ENCODE measurements around the gene SLC5A12.

Gene SLC5A12

GRCh38 chr11:26706181-26706580, 15.7 kb downstream of the SLC5A12 start:
- no peak overlapping the region for H3K4me3 ChIP-seq (ENCODE audit: low read length)
- TF ChIP-seq, protein P1, sequence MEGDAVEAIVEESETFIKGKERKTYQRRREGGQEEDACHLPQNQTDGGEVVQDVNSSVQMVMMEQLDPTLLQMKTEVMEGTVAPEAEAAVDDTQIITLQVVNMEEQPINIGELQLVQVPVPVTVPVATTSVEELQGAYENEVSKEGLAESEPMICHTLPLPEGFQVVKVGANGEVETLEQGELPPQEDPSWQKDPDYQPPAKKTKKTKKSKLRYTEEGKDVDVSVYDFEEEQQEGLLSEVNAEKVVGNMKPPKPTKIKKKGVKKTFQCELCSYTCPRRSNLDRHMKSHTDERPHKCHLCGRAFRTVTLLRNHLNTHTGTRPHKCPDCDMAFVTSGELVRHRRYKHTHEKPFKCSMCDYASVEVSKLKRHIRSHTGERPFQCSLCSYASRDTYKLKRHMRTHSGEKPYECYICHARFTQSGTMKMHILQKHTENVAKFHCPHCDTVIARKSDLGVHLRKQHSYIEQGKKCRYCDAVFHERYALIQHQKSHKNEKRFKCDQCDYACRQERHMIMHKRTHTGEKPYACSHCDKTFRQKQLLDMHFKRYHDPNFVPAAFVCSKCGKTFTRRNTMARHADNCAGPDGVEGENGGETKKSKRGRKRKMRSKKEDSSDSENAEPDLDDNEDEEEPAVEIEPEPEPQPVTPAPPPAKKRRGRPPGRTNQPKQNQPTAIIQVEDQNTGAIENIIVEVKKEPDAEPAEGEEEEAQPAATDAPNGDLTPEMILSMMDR (conservative IDR thresholded peaks at IDR 0.05; ENCODE audit: low read depth, low read length): no peak
- no peak for DNase-seq (ENCODE audit: low read depth)

DNA sequence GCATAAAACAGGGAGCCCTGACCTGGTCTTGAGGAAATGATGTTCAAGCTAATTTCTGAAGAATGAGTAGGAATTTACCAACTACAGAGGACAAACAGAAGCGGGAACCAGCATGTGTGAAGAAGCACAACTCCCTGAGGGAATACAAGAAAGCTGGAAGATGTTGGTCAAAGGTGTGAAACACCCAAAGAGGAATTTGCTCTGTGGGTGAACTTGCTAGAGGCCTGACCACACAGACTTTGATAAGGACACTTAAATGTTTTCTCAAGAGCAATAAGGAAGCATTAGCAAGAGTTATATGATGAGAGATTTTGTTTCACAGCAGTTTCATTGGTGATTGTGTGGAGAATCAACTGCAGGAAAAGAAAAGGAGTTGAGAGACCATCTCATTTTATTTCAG, 17.6 kb downstream of the SLC5A12 start:
- TF ChIP-seq, protein P1 (conservative IDR thresholded peaks at IDR 0.05; ENCODE audit: low read depth, low read length): no peak
- H3K4me3 ChIP-seq (ENCODE audit: low read length): no peak overlapping the region
- no peak for DNase-seq (ENCODE audit: low read depth)

- DNase-seq (ENCODE audit: low read depth): no peak
- H3K4me3 ChIP-seq (ENCODE audit: low read length): no peak overlapping the region
- TF ChIP-seq, protein P1 (conservative IDR thresholded peaks at IDR 0.05; ENCODE audit: low read depth, low read length): no peak
These were observed 18.3 kb downstream of the SLC5A12 start for GRCh38 chr11:26703411-26704191.

DNA sequence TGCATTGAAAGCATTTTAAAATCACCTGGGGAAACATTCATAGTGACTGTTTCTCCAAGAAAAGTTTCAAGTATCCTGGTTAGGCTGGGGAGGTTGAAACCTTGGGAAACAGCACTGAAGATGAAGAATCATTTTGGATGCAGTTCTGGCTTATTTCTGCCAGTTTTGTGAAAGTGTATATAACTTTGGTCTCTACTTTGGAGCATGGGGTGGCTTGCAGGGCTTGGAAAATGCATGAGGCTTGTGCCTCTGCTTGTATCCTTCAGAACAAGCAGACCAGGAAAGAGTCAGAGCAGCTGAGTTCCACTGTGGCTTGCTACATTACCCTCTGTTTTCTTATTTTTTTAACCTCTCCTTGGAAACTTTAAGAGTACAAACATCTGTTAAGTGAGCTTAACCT, 19.5 kb downstream of the SLC5A12 start:
- DNase-seq (ENCODE audit: low read depth): no peak
- TF ChIP-seq, protein P1 (conservative IDR thresholded peaks at IDR 0.05; ENCODE audit: low read depth, low read length): no peak
- H3K4me3 ChIP-seq (ENCODE audit: low read length): no peak overlapping the region

GRCh38 chr11:26700574-26701235, 21.2 kb downstream of the SLC5A12 start:
- TF ChIP-seq, protein P1 (conservative IDR thresholded peaks at IDR 0.05; ENCODE audit: low read depth, low read length): no peak
- DNase-seq (ENCODE audit: low read depth): no peak
- no peak overlapping the region for H3K4me3 ChIP-seq (ENCODE audit: low read length)

- TF ChIP-seq, protein P1 (conservative IDR thresholded peaks at IDR 0.05; ENCODE audit: low read depth, low read length): no peak
- DNase-seq (ENCODE audit: low read depth): no peak
- no peak overlapping the region for H3K4me3 ChIP-seq (ENCODE audit: low read length)
These were observed 23.6 kb downstream of the SLC5A12 start for GRCh38 chr11:26698224-26698623.

GRCh38 chr11:26696330-26696729, 25.5 kb downstream of the SLC5A12 start:
- H3K4me3 ChIP-seq (ENCODE audit: low read length): no peak overlapping the region
- no peak for DNase-seq (ENCODE audit: low read depth)
- TF ChIP-seq, protein P1 (conservative IDR thresholded peaks at IDR 0.05; ENCODE audit: low read depth, low read length): no peak
